K562 (cell line): ENCODE data around the gene RPS6KA4. TPM values are rescaled to one million over a fixed set of nuclear protein-coding genes. Genes with fewer than 3 reads are reported as not detected.

ENCODE experiments used
- ASH1L ChIP-seq: fragments of 450-650 bp; IDR thresholded peaks from 2 replicates; pipeline ENCODE4 v1.6.1; 2018; ENCODE audit warnings: borderline replicate concordance, mild to moderate bottlenecking, low read depth; ENCODE audit not compliant: partially characterized antibody
- FOS ChIP-seq: IDR thresholded peaks from 3 replicates; pipeline ENCODE4 v1.6.1; 2011; ENCODE audit not compliant: insufficient read length; ENCODE audit errors: extremely low read depth
- MAFG ChIP-seq: fragments of 450-650 bp; conservative IDR thresholded peaks from 2 replicates; pipeline ENCODE4 v1.6.1; 2016; ENCODE audit warnings: missing genetic modification characterization, missing compliant biosample characterization
- ZFPM2 ChIP-seq: fragments of 250-450 bp; sonication (Bioruptor Pico); IDR thresholded peaks from 2 replicates; pipeline ENCODE4 v1.5.1; 2022; ENCODE audit warnings: mild to moderate bottlenecking
- ZNF589 ChIP-seq: fragments of 200-800 bp; sonication (Bioruptor generic); IDR thresholded peaks from 2 replicates; pipeline ENCODE4 v1.6.1; 2016; ENCODE audit warnings: low read depth, missing genetic modification characterization, missing compliant biosample characterization
- ZNF76 ChIP-seq: fragments of 250-450 bp; sonication (Bioruptor Pico); IDR thresholded peaks from 2 replicates; pipeline ENCODE4 v1.4.0; 2020; ENCODE audit warnings: mild to moderate bottlenecking, moderate library complexity, borderline replicate concordance
- polyA plus RNA-seq, 8 experiments: library from polyadenylated mRNA; depleted of rRNA in 4 of 8; stranded (reverse) in 5 of 8; unstranded in 3 of 8; fragments of >200 nt; fragmentation: Nextera tagmentation in 2 of 8; fragmentation: Illumina TruSeq in 1 of 8; extraction: Ambion mirVana in 2 of 8; extraction: Trizol in 1 of 8; gene quantifications; 2 replicates each; pipeline versions ENCODE4 v1.2.1 to v1.2.3, GENCODE V29; 2011 to 2014; ENCODE audit warnings: inconsistent platforms in 1 of 8, missing spikeins in 1 of 8
- total RNA-seq, 7 experiments: library from RNA; depleted of rRNA in 6 of 7; stranded (reverse); fragments of >200 nt in 6 of 7; fragmentation: Illumina TruSeq in 2 of 7; extraction: Trizol in 2 of 7; gene quantifications; 2 replicates each; pipeline versions ENCODE4 v1.2.1 to v1.2.3, GENCODE V29; 2011 to 2021; ENCODE audit warnings: low replicate concordance in 1 of 7
- TF ChIP-seq, protein P1 (sequence below), 2 experiments: fragments of 450-650 bp; formaldehyde crosslinking in 1 of 2; IDR thresholded peaks; 2 replicates each; pipeline versions ENCODE4 v1.4.0 to v1.6.1; 2014 to 2020; ENCODE audit warnings: mild to moderate bottlenecking in 2 of 2, borderline replicate concordance in 1 of 2, low read depth in 1 of 2
- TF ChIP-seq, protein P2 (sequence below): fragments of 450-650 bp; IDR thresholded peaks from 2 replicates; pipeline ENCODE4 v1.6.1; 2017; ENCODE audit warnings: mild to moderate bottlenecking, moderate library complexity
- TF ChIP-seq, protein P3 (sequence below): fragments of 450-650 bp; IDR thresholded peaks from 2 replicates; pipeline ENCODE4 v1.7.1; 2018; ENCODE audit warnings: mild to moderate bottlenecking, low read depth; ENCODE audit not compliant: partially characterized antibody

RPS6KA4 gene
- total and polyA plus RNA-seq, 9 of the 15 experiments (the other 6 are each of a cell fraction or from before 2014, with no cell fraction given) = 0.15 to 23.8 (median 9.8) TPM

DNA sequence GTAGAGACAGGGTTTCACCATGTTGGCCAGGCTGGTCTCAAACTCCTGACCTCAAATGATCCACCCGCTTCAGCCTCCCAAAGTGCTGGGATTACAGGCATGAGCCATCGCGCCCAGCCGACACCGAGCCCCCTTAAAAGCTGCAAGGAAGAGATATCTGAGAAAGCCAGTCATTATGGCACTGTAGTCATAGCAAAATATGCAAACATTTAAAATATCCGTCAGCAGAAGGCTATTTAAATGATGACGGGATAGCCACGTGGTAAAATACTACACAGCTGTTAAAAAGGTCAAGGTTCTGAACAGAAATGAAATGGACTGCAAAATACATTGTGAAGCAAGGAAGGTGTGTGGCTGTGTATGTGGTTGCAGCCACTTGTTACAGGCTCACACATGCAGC, 25.4 kb upstream of the RPS6KA4 start (continued):
- TF ChIP-seq, protein P1, sequence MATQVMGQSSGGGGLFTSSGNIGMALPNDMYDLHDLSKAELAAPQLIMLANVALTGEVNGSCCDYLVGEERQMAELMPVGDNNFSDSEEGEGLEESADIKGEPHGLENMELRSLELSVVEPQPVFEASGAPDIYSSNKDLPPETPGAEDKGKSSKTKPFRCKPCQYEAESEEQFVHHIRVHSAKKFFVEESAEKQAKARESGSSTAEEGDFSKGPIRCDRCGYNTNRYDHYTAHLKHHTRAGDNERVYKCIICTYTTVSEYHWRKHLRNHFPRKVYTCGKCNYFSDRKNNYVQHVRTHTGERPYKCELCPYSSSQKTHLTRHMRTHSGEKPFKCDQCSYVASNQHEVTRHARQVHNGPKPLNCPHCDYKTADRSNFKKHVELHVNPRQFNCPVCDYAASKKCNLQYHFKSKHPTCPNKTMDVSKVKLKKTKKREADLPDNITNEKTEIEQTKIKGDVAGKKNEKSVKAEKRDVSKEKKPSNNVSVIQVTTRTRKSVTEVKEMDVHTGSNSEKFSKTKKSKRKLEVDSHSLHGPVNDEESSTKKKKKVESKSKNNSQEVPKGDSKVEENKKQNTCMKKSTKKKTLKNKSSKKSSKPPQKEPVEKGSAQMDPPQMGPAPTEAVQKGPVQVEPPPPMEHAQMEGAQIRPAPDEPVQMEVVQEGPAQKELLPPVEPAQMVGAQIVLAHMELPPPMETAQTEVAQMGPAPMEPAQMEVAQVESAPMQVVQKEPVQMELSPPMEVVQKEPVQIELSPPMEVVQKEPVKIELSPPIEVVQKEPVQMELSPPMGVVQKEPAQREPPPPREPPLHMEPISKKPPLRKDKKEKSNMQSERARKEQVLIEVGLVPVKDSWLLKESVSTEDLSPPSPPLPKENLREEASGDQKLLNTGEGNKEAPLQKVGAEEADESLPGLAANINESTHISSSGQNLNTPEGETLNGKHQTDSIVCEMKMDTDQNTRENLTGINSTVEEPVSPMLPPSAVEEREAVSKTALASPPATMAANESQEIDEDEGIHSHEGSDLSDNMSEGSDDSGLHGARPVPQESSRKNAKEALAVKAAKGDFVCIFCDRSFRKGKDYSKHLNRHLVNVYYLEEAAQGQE (IDR thresholded peaks at IDR 0.05; ENCODE audit: borderline replicate concordance) = no peak
- TF ChIP-seq, protein P1 (CRISPR knock-in tag; IDR thresholded peaks at IDR 0.05; ENCODE audit: low read depth) = no peak
- TF ChIP-seq FOS (no peak), ZFPM2 (CRISPR knock-in tag) (no peak), MAFG (tag) (peak; percentile 10; the same call in 1 of the 2 replicates), ZNF589 (no peak), ZNF76 (no peak), ASH1L (no peak)
- TF ChIP-seq, protein P2, sequence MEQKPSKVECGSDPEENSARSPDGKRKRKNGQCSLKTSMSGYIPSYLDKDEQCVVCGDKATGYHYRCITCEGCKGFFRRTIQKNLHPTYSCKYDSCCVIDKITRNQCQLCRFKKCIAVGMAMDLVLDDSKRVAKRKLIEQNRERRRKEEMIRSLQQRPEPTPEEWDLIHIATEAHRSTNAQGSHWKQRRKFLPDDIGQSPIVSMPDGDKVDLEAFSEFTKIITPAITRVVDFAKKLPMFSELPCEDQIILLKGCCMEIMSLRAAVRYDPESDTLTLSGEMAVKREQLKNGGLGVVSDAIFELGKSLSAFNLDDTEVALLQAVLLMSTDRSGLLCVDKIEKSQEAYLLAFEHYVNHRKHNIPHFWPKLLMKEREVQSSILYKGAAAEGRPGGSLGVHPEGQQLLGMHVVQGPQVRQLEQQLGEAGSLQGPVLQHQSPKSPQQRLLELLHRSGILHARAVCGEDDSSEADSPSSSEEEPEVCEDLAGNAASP = no peak
- TF ChIP-seq, protein P3, sequence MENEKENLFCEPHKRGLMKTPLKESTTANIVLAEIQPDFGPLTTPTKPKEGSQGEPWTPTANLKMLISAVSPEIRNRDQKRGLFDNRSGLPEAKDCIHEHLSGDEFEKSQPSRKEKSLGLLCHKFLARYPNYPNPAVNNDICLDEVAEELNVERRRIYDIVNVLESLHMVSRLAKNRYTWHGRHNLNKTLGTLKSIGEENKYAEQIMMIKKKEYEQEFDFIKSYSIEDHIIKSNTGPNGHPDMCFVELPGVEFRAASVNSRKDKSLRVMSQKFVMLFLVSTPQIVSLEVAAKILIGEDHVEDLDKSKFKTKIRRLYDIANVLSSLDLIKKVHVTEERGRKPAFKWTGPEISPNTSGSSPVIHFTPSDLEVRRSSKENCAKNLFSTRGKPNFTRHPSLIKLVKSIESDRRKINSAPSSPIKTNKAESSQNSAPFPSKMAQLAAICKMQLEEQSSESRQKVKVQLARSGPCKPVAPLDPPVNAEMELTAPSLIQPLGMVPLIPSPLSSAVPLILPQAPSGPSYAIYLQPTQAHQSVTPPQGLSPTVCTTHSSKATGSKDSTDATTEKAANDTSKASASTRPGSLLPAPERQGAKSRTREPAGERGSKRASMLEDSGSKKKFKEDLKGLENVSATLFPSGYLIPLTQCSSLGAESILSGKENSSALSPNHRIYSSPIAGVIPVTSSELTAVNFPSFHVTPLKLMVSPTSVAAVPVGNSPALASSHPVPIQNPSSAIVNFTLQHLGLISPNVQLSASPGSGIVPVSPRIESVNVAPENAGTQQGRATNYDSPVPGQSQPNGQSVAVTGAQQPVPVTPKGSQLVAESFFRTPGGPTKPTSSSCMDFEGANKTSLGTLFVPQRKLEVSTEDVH = no peak
